K562 (cell line): Measurements from ENCODE around the gene TFF1. TPM values are rescaled to one million over a fixed set of nuclear protein-coding genes. Genes with fewer than 3 reads are reported as not detected.

ENCODE experiments used
- ASH1L ChIP-seq: fragments of 450-650 bp; IDR thresholded peaks from 2 replicates; pipeline ENCODE4 v1.6.1; 2018; ENCODE audit warnings: borderline replicate concordance, mild to moderate bottlenecking, low read depth; ENCODE audit not compliant: partially characterized antibody
- CBFB ChIP-seq: sonication (generic); formaldehyde crosslinking; IDR thresholded peaks from 2 replicates; pipeline ENCODE4 v1.4.0; 2020; ENCODE audit warnings: mild to moderate bottlenecking, missing genetic modification reagents
- CEBPG ChIP-seq, 3 experiments: fragments of 200-800 bp in 1 of 3; sonication (Bioruptor generic) in 1 of 3; sonication (generic) in 1 of 3; formaldehyde crosslinking in 1 of 3; IDR thresholded peaks in 2 of 3; conservative IDR thresholded peaks in 1 of 3; 2 replicates each; pipeline versions ENCODE4 v1.6.1 to v1.8.0; 2016 to 2022; ENCODE audit warnings: missing compliant biosample characterization in 2 of 3, missing genetic modification characterization in 2 of 3, mild to moderate bottlenecking in 1 of 3, missing genetic modification reagents in 1 of 3
- EP400 ChIP-seq: fragments of 450-650 bp; IDR thresholded peaks from 2 replicates; pipeline ENCODE4 v1.6.1; 2017; ENCODE audit warnings: antibody characterized with exemption, mild to moderate bottlenecking, moderate library complexity
- GABPB1 ChIP-seq: sonication (generic); formaldehyde crosslinking; IDR thresholded peaks from 2 replicates; pipeline ENCODE4 v1.8.0; 2022; ENCODE audit warnings: mild to moderate bottlenecking, missing genetic modification reagents
- L3MBTL2 ChIP-seq: fragments of 450-650 bp; IDR thresholded peaks from 2 replicates; pipeline ENCODE4 v1.6.1; 2016; ENCODE audit warnings: mild to moderate bottlenecking, moderate library complexity
- POLR2AphosphoS2 ChIP-seq: IDR thresholded peaks from 2 replicates; pipeline ENCODE4 v1.6.1; 2012; ENCODE audit warnings: low read length, improper control_type of control experiment
- ZNF384 ChIP-seq: IDR thresholded peaks from 2 replicates; pipeline ENCODE4 v1.6.1; 2012; ENCODE audit warnings: low read depth, low read length, improper control_type of control experiment
- polyA plus RNA-seq, 8 experiments: library from polyadenylated mRNA; depleted of rRNA in 4 of 8; stranded (reverse) in 5 of 8; unstranded in 3 of 8; fragments of >200 nt; fragmentation: Nextera tagmentation in 2 of 8; fragmentation: Illumina TruSeq in 1 of 8; extraction: Ambion mirVana in 2 of 8; extraction: Trizol in 1 of 8; gene quantifications; 2 replicates each; pipeline versions ENCODE4 v1.2.1 to v1.2.3, GENCODE V29; 2011 to 2014; ENCODE audit warnings: inconsistent platforms in 1 of 8, missing spikeins in 1 of 8
- total RNA-seq, 7 experiments: library from RNA; depleted of rRNA in 6 of 7; stranded (reverse); fragments of >200 nt in 6 of 7; fragmentation: Illumina TruSeq in 2 of 7; extraction: Trizol in 2 of 7; gene quantifications; 2 replicates each; pipeline versions ENCODE4 v1.2.1 to v1.2.3, GENCODE V29; 2011 to 2021; ENCODE audit warnings: low replicate concordance in 1 of 7
- TF ChIP-seq, protein P1 (sequence below), 3 experiments: IDR thresholded peaks in 2 of 3; conservative IDR thresholded peaks in 1 of 3; 2 replicates each; pipeline ENCODE4 v1.5.1; 2011 to 2012; ENCODE audit warnings: low read length in 3 of 3, mild to moderate bottlenecking in 3 of 3, control low read depth in 2 of 3, improper control_type of control experiment in 1 of 3, inconsistent platforms in 1 of 3, low read depth in 1 of 3, mixed read lengths in 1 of 3, moderate library complexity in 1 of 3; ENCODE audit not compliant: insufficient read depth in 2 of 3
- TF ChIP-seq, protein P2 (sequence below): fragments of 200-600 bp; sonication (generic); IDR thresholded peaks from one replicate; pipeline ENCODE4 v1.6.1; 2012; ENCODE audit warnings: mild to moderate bottlenecking, low read depth, low read length, inconsistent platforms
- TF ChIP-seq, protein P3 (sequence below), 2 experiments: fragments of 450-650 bp in 1 of 2; sonication (generic) in 1 of 2; formaldehyde crosslinking in 1 of 2; IDR thresholded peaks in 1 of 2; conservative IDR thresholded peaks in 1 of 2; 2 replicates each; pipeline versions ENCODE4 v1.6.1 to v1.8.1; 2016 to 2023; ENCODE audit warnings: mild to moderate bottlenecking in 2 of 2, moderate library complexity in 2 of 2, inconsistent platforms in 1 of 2, missing genetic modification reagents in 1 of 2

The TFF1 gene
- total and polyA plus RNA-seq, 9 of the 15 experiments (the other 6 are each of a cell fraction or from before 2014, with no cell fraction given): 0.31 TPM; not detected in 8

DNA sequence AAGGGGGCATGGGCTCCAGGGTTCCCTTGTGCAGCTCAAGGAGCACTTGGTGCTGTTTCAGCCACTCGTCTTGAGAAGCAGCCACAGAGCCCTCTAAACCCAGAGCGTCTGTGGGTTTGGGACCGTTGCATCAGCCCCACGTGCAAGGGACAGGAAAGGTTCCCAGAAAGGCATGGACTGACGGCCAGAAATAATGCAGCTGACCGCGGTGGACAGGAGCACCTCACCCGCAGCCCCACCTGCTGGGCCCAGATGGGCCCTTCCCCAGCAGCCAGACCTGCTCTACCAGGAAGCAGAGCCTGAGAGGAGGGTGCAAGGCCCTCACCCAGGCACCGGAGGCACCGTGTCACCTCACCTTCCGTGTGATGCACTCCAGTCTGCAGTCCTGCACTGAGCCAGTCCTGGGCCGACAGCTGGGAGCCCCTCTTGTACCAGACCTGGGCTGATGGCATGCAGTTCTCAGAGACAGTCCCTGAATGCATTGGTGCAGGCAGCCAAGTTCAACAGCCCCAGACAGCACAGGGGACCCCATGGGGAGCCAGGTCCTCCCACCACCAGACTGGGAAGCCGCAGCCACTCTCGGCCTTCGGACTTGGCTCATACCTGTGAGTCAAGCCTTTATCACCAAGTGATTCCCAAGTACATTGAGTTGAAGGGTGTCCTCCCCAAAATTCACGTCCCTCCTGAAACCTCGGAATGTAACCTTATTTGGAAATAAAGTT, 46.3 kb downstream of the TFF1 start (continued):
- TF ChIP-seq, protein P1, sequence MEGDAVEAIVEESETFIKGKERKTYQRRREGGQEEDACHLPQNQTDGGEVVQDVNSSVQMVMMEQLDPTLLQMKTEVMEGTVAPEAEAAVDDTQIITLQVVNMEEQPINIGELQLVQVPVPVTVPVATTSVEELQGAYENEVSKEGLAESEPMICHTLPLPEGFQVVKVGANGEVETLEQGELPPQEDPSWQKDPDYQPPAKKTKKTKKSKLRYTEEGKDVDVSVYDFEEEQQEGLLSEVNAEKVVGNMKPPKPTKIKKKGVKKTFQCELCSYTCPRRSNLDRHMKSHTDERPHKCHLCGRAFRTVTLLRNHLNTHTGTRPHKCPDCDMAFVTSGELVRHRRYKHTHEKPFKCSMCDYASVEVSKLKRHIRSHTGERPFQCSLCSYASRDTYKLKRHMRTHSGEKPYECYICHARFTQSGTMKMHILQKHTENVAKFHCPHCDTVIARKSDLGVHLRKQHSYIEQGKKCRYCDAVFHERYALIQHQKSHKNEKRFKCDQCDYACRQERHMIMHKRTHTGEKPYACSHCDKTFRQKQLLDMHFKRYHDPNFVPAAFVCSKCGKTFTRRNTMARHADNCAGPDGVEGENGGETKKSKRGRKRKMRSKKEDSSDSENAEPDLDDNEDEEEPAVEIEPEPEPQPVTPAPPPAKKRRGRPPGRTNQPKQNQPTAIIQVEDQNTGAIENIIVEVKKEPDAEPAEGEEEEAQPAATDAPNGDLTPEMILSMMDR (IDR thresholded peaks at IDR 0.05 in 2 of 3, conservative IDR thresholded peaks at IDR 0.05 in 1 of 3; ENCODE audit: insufficient read depth in 2 of 3, low read depth in 1 of 3, low read length in 3 of 3): 0 out of 6 replicates have a peak, but pooled peaks of 1 of the 3 experiments have one; percentile 7
- no peak for TF ChIP-seq ZNF384
- no peak for TF ChIP-seq GABPB1 (CRISPR knock-in tag)
- TF ChIP-seq, protein P2, sequence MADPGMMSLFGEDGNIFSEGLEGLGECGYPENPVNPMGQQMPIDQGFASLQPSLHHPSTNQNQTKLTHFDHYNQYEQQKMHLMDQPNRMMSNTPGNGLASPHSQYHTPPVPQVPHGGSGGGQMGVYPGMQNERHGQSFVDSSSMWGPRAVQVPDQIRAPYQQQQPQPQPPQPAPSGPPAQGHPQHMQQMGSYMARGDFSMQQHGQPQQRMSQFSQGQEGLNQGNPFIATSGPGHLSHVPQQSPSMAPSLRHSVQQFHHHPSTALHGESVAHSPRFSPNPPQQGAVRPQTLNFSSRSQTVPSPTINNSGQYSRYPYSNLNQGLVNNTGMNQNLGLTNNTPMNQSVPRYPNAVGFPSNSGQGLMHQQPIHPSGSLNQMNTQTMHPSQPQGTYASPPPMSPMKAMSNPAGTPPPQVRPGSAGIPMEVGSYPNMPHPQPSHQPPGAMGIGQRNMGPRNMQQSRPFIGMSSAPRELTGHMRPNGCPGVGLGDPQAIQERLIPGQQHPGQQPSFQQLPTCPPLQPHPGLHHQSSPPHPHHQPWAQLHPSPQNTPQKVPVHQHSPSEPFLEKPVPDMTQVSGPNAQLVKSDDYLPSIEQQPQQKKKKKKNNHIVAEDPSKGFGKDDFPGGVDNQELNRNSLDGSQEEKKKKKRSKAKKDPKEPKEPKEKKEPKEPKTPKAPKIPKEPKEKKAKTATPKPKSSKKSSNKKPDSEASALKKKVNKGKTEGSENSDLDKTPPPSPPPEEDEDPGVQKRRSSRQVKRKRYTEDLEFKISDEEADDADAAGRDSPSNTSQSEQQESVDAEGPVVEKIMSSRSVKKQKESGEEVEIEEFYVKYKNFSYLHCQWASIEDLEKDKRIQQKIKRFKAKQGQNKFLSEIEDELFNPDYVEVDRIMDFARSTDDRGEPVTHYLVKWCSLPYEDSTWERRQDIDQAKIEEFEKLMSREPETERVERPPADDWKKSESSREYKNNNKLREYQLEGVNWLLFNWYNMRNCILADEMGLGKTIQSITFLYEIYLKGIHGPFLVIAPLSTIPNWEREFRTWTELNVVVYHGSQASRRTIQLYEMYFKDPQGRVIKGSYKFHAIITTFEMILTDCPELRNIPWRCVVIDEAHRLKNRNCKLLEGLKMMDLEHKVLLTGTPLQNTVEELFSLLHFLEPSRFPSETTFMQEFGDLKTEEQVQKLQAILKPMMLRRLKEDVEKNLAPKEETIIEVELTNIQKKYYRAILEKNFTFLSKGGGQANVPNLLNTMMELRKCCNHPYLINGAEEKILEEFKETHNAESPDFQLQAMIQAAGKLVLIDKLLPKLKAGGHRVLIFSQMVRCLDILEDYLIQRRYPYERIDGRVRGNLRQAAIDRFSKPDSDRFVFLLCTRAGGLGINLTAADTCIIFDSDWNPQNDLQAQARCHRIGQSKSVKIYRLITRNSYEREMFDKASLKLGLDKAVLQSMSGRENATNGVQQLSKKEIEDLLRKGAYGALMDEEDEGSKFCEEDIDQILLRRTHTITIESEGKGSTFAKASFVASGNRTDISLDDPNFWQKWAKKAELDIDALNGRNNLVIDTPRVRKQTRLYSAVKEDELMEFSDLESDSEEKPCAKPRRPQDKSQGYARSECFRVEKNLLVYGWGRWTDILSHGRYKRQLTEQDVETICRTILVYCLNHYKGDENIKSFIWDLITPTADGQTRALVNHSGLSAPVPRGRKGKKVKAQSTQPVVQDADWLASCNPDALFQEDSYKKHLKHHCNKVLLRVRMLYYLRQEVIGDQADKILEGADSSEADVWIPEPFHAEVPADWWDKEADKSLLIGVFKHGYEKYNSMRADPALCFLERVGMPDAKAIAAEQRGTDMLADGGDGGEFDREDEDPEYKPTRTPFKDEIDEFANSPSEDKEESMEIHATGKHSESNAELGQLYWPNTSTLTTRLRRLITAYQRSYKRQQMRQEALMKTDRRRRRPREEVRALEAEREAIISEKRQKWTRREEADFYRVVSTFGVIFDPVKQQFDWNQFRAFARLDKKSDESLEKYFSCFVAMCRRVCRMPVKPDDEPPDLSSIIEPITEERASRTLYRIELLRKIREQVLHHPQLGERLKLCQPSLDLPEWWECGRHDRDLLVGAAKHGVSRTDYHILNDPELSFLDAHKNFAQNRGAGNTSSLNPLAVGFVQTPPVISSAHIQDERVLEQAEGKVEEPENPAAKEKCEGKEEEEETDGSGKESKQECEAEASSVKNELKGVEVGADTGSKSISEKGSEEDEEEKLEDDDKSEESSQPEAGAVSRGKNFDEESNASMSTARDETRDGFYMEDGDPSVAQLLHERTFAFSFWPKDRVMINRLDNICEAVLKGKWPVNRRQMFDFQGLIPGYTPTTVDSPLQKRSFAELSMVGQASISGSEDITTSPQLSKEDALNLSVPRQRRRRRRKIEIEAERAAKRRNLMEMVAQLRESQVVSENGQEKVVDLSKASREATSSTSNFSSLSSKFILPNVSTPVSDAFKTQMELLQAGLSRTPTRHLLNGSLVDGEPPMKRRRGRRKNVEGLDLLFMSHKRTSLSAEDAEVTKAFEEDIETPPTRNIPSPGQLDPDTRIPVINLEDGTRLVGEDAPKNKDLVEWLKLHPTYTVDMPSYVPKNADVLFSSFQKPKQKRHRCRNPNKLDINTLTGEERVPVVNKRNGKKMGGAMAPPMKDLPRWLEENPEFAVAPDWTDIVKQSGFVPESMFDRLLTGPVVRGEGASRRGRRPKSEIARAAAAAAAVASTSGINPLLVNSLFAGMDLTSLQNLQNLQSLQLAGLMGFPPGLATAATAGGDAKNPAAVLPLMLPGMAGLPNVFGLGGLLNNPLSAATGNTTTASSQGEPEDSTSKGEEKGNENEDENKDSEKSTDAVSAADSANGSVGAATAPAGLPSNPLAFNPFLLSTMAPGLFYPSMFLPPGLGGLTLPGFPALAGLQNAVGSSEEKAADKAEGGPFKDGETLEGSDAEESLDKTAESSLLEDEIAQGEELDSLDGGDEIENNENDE: no peak
- TF ChIP-seq POLR2AphosphoS2: no peak
- TF ChIP-seq EP400: peak; percentile 49
- TF ChIP-seq, protein P3, sequence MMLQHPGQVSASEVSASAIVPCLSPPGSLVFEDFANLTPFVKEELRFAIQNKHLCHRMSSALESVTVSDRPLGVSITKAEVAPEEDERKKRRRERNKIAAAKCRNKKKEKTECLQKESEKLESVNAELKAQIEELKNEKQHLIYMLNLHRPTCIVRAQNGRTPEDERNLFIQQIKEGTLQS (IDR thresholded peaks at IDR 0.05): peak; percentile 41; the same call in 1 of the 2 replicates
- TF ChIP-seq, protein P3 (CRISPR knock-in tag; conservative IDR thresholded peaks at IDR 0.05): no peak
- TF ChIP-seq L3MBTL2: peak; percentile 57; the same call in 1 of the 2 replicates
- TF ChIP-seq CEBPG (CRISPR knock-in tag; IDR thresholded peaks at IDR 0.05): peak; percentile 55; the same call in 1 of the 2 replicates
- TF ChIP-seq CEBPG (tag; conservative IDR thresholded peaks at IDR 0.05 in 1 of 2, IDR thresholded peaks at IDR 0.05 in 1 of 2): no peak
- no peak for TF ChIP-seq ASH1L
- TF ChIP-seq CBFB (CRISPR knock-in tag): peak; percentile 74
